GM12801 (cell line): ENCODE measurements around the gene STYXL1.

Experiments used
- CTCF ChIP-seq: IDR thresholded peaks from one replicate; pipeline ENCODE4 v1.5.1; 2011; ENCODE audit warnings: control low read depth; ENCODE audit not compliant: insufficient read length; ENCODE audit errors: extremely low read depth

The STYXL1 gene

GRCh38 chr7:75958802-75959543 is 88.8 kb downstream of the STYXL1 start:
- TF ChIP-seq CTCF, result no peak

GRCh38 chr7:75957021-75957736 is 90.6 kb downstream of the STYXL1 start:
- no peak for TF ChIP-seq CTCF

- TF ChIP-seq CTCF, result no peak
Observed at GRCh38 chr7:75955331-75955955, 92.4 kb downstream of the STYXL1 start.

GRCh38 chr7:75953931-75954330 is 93.9 kb downstream of the STYXL1 start:
- TF ChIP-seq CTCF, result no peak

GRCh38 chr7:75953431-75953830 is 94.4 kb downstream of the STYXL1 start:
- TF ChIP-seq CTCF, result no peak

GRCh38 chr7:75951506-75951905 is 96.3 kb downstream of the STYXL1 start:
- TF ChIP-seq CTCF, result no peak

- TF ChIP-seq CTCF, result no peak
Observed at GRCh38 chr7:75950111-75950681, 97.6 kb downstream of the STYXL1 start.
